Astrocyte (in vitro differentiated cells and primary cell): ENCODE measurements around the gene PAGE4. TPM values are rescaled to one million over a fixed set of nuclear protein-coding genes. Genes with fewer than 3 reads are reported as not detected.

Source experiments
- DNase-seq: peaks from one replicate; pipeline ENCODE4 v3.0.0-alpha.2; 2010; ENCODE audit warnings: low read depth
- FAIRE-seq: peaks from 2 replicates; lab custom pipeline; 2011; peaks lifted over from hg19 to GRCh38; lab: Jason Lieb, UNC
- H2AFZ ChIP-seq: 2 replicates; pipeline ENCODE4 v1.6.0; 2012; ENCODE audit warnings: low read depth, low read length, inconsistent platforms
- H3K27ac ChIP-seq: 2 replicates; pipeline ENCODE4 v1.5.1; 2011; ENCODE audit warnings: low read depth, low read length, inconsistent platforms
- H3K27me3 ChIP-seq: 2 replicates; pipeline ENCODE4 v1.6.0; 2011; ENCODE audit warnings: low read length, inconsistent platforms; ENCODE audit not compliant: insufficient read depth
- H3K36me3 ChIP-seq: 2 replicates; pipeline ENCODE4 v1.5.1; 2011; ENCODE audit warnings: low read length, inconsistent platforms; ENCODE audit not compliant: insufficient read depth
- H3K4me1 ChIP-seq: 2 replicates; pipeline ENCODE4 v1.5.1; 2011; ENCODE audit warnings: low read length, inconsistent platforms; ENCODE audit not compliant: insufficient read depth
- H3K4me2 ChIP-seq: 2 replicates; pipeline ENCODE4 v1.6.0; 2012; ENCODE audit warnings: low read length, inconsistent platforms
- H3K4me3 ChIP-seq: 2 replicates; pipeline ENCODE4 v1.5.1; 2011; ENCODE audit warnings: low read depth, mild to moderate bottlenecking, low read length, inconsistent platforms; ENCODE audit not compliant: insufficient read depth
- H3K79me2 ChIP-seq: 2 replicates; pipeline ENCODE4 v1.6.0; 2012; ENCODE audit warnings: mild to moderate bottlenecking, low read length, inconsistent platforms; ENCODE audit not compliant: insufficient read depth
- H3K9ac ChIP-seq: 2 replicates; pipeline ENCODE4 v1.6.0; 2012; ENCODE audit warnings: mild to moderate bottlenecking, low read length, inconsistent platforms
- H3K9me3 ChIP-seq: 2 replicates; pipeline ENCODE4 v1.5.1; 2012; ENCODE audit warnings: low read depth, mild to moderate bottlenecking, low read length, inconsistent platforms; ENCODE audit not compliant: insufficient read depth
- H4K20me1 ChIP-seq: 2 replicates; pipeline ENCODE4 v1.6.0; 2012; ENCODE audit warnings: low read length, inconsistent platforms; ENCODE audit not compliant: insufficient read depth
- H3K27ac Mint-ChIP-seq: one replicate; pipeline ENCODE4 v1.8.0; 2021; ENCODE audit warnings: mild to moderate bottlenecking, mixed read lengths; ENCODE audit not compliant: unreplicated experiment
- H3K27me3 Mint-ChIP-seq: one replicate; pipeline ENCODE4 v1.8.0; 2021; ENCODE audit warnings: low read depth, mixed read lengths; ENCODE audit not compliant: unreplicated experiment
- H3K36me3 Mint-ChIP-seq: one replicate; pipeline ENCODE4 v1.8.0; 2021; ENCODE audit warnings: low read depth, mixed read lengths; ENCODE audit not compliant: unreplicated experiment
- H3K4me1 Mint-ChIP-seq: one replicate; pipeline ENCODE4 v1.8.0; 2021; ENCODE audit warnings: low read depth, mixed read lengths; ENCODE audit not compliant: unreplicated experiment
- H3K4me3 Mint-ChIP-seq: one replicate; pipeline ENCODE4 v1.8.0; 2021; ENCODE audit warnings: mild to moderate bottlenecking, moderate library complexity, mixed read lengths; ENCODE audit not compliant: unreplicated experiment
- H3K9me3 Mint-ChIP-seq: one replicate; pipeline ENCODE4 v1.8.0; 2021; ENCODE audit warnings: mild to moderate bottlenecking, mixed read lengths; ENCODE audit not compliant: unreplicated experiment
- CTCF ChIP-seq: IDR thresholded peaks from 2 replicates; pipeline ENCODE4 v1.5.1; 2011; ENCODE audit warnings: low read depth, mild to moderate bottlenecking, inconsistent platforms, low read length, moderate library complexity; ENCODE audit not compliant: insufficient read depth
- EZH2 ChIP-seq: IDR thresholded peaks from 2 replicates; pipeline ENCODE4 v1.6.1; 2012; ENCODE audit warnings: mild to moderate bottlenecking, low read length, inconsistent platforms; ENCODE audit not compliant: insufficient read depth
- total RNA-seq: library from RNA; stranded (reverse); gene quantifications from 2 replicates; pipeline ENCODE4 v1.2.1, GENCODE V29; 2021

The PAGE4 gene
- total RNA-seq, 1 donor from 2014 or later = not detected

- H2AFZ ChIP-seq = no peak overlapping the region
- H3K36me3 ChIP-seq = no peaks in the 10 kb centered on the region
- H4K20me1 ChIP-seq = no peaks in the 10 kb centered on the region
- peaks cover 16% of the 10 kb centered on the region for H3K27me3 Mint-ChIP-seq
- H3K36me3 Mint-ChIP-seq = no peaks in the 10 kb centered on the region
- no peak overlapping the region for H3K4me2 ChIP-seq
- H3K4me3 Mint-ChIP-seq = no peak overlapping the region
- peak; percentile 74 for FAIRE-seq
- H3K4me3 ChIP-seq = no peak overlapping the region
- DNase-seq = no peak
- H3K27ac Mint-ChIP-seq = no peak overlapping the region
- TF ChIP-seq EZH2 (no peak), CTCF (no peak)
- H3K9me3 ChIP-seq = no peaks in the 10 kb centered on the region
- no peaks in the 10 kb centered on the region for H3K9me3 Mint-ChIP-seq
- H3K9ac ChIP-seq = no peak overlapping the region
- no peaks in the 10 kb centered on the region for H3K4me1 ChIP-seq
- H3K4me1 Mint-ChIP-seq = no peaks in the 10 kb centered on the region
- no peaks in the 10 kb centered on the region for H3K27me3 ChIP-seq
- no peak overlapping the region for H3K27ac ChIP-seq
- no peaks in the 10 kb centered on the region for H3K79me2 ChIP-seq
Observed at GRCh38 chrX:49793686-49794085, 35.4 kb upstream of the PAGE4 start.

GRCh38 chrX:49799828-49800227 is 29.3 kb upstream of the PAGE4 start:
- Histone ChIP-seq H3K4me2 (no peak overlapping the region), H3K27me3 (no peaks in the 10 kb centered on the region), H3K9ac (no peak overlapping the region), H4K20me1 (no peaks in the 10 kb centered on the region), H3K79me2 (no peaks in the 10 kb centered on the region), H3K36me3 (no peaks in the 10 kb centered on the region), H2AFZ (no peak overlapping the region), H3K4me3 (no peak overlapping the region), H3K9me3 (no peaks in the 10 kb centered on the region), H3K27ac (no peak overlapping the region), H3K4me1 (no peaks in the 10 kb centered on the region)
- H3K27me3 Mint-ChIP-seq = peaks cover 20% of the 10 kb centered on the region
- TF ChIP-seq CTCF = no peak
- no peak for TF ChIP-seq EZH2
- H3K9me3 Mint-ChIP-seq = no peaks in the 10 kb centered on the region
- no peaks in the 10 kb centered on the region for H3K36me3 Mint-ChIP-seq
- H3K4me1 Mint-ChIP-seq = no peaks in the 10 kb centered on the region
- no peak overlapping the region for H3K4me3 Mint-ChIP-seq
- FAIRE-seq (peak; percentile 65), DNase-seq (no peak)
- no peak overlapping the region for H3K27ac Mint-ChIP-seq

DNA sequence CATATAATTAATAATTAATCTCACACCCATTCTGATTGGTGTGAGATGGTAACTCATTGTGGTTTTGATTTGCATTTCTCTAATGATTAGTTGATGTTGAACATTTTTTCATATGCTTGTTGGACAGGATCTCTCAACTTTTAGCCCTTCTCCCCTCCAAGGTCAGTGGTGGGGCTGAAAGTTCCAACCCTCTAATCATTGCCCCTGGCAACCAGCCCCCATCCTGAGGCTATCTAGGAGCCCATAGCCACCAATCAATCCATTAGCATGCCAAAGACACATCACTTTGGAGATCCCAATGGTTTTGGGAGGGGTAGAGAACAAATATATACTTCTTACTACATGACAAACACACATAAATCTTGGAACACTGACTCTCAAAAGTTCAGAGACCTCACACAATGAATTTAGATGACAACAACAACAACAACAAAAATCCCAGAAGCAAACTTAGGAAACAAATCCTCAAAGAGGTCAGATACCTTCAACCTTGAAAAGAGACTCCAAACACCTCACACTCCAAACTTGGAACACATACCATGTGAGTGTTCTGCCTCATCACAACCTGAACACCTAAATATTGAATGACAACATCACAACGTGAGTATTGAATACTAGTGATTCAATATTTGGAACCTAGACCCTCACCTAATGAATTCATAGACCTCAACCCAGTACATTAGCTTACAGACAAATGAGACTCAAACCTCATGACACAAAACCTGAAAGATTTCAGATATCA is 19.0 kb upstream of the PAGE4 start:
- no peak for DNase-seq
- no peaks in the 10 kb centered on the region for H3K36me3 Mint-ChIP-seq
- no peak overlapping the region for H2AFZ ChIP-seq
- no peak overlapping the region for H3K9ac ChIP-seq
- H3K9me3 Mint-ChIP-seq = peaks cover 3% of the 10 kb centered on the region
- H3K27me3 ChIP-seq = no peaks in the 10 kb centered on the region
- H3K27ac Mint-ChIP-seq = no peak overlapping the region
- H3K4me1 ChIP-seq = no peaks in the 10 kb centered on the region
- no peaks in the 10 kb centered on the region for H3K36me3 ChIP-seq
- peak; percentile 93 for FAIRE-seq
- H3K4me3 Mint-ChIP-seq = no peak overlapping the region
- H3K4me2 ChIP-seq = no peak overlapping the region
- no peaks in the 10 kb centered on the region for H3K4me1 Mint-ChIP-seq
- TF ChIP-seq CTCF = no peak
- no peak for TF ChIP-seq EZH2
- no peaks in the 10 kb centered on the region for H3K9me3 ChIP-seq
- no peaks in the 10 kb centered on the region for H4K20me1 ChIP-seq
- no peaks in the 10 kb centered on the region for H3K79me2 ChIP-seq
- no peak overlapping the region for H3K4me3 ChIP-seq
- H3K27me3 Mint-ChIP-seq = peaks cover 8% of the 10 kb centered on the region
- no peak overlapping the region for H3K27ac ChIP-seq
